Psoas muscle (tissue), 8 donors: ENCODE measurements around the gene TREH. TPM values are rescaled to one million over a fixed set of nuclear protein-coding genes. Genes with fewer than 3 reads are reported as not detected.
"Not testable (repeated sequence)": the region's sequence is repeated elsewhere in the genome, so short reads cannot be mapped to it uniquely, and the experiment has no call there.

Experiments
- ATAC-seq, 4 donors: fragments of 200-7000 bp; cut with Tn5 transposase; one replicate each; pipeline ENCODE4 v1.9.1; 2020; ENCODE audit warnings: moderate library complexity in 3 of 4, mild to moderate bottlenecking in 2 of 4
- DNase-seq, 2 donors: peaks; one replicate each; pipeline ENCODE4 v3.0.0-alpha.2; 2020
- H3K27ac ChIP-seq: fragments of 200-600 bp; one replicate; pipeline ENCODE4 v1.8.0; 2022
- H3K27me3 ChIP-seq, 3 donors: fragments of 200-600 bp in 1 of 3; one replicate each; pipeline versions ENCODE4 v1.6.1 to v1.8.0; 2013 to 2022; ENCODE audit warnings: low read length in 2 of 3, mild to moderate bottlenecking in 2 of 3, moderate library complexity in 1 of 3; ENCODE audit not compliant: insufficient read depth in 3 of 3
- H3K36me3 ChIP-seq, 2 donors: fragments of 200-600 bp in 1 of 2; one replicate each; pipeline versions ENCODE4 v1.6.1 to v1.8.0; 2013 to 2022; ENCODE audit warnings: low read depth in 1 of 2, mild to moderate bottlenecking in 1 of 2, moderate library complexity in 1 of 2; ENCODE audit not compliant: insufficient read depth in 1 of 2
- H3K4me1 ChIP-seq: fragments of 200-600 bp; one replicate; pipeline ENCODE4 v1.8.0; 2022
- H3K4me3 ChIP-seq: fragments of 200-600 bp; one replicate; pipeline ENCODE4 v1.8.0; 2022; ENCODE audit warnings: mild to moderate bottlenecking
- H3K9me3 ChIP-seq: fragments of 200-600 bp; one replicate; pipeline ENCODE4 v1.8.0; 2022
- CTCF ChIP-seq: fragments of 200-600 bp; IDR thresholded peaks from one replicate; pipeline ENCODE4 v1.8.0; 2022; ENCODE audit warnings: antibody characterized with exemption
- WGBS, 3 donors: extraction: QIAGEN DNeasy Blood & Tissue Kit; methylation state at CpG; one replicate each; pipeline versions ENCODE4 v1.1.6 to v1.1.7; 2013; 5-methylcytosine and 5-hydroxymethylcytosine counted together
- intact Hi-C, 2 donors: fragments of 100-400 bp; cut with DNase I; formaldehyde crosslinking; loops; one replicate each; pipeline versions ENCODE4 v1.11.0 to v1.14.2; 2022
- long read RNA-seq, 2 donors: library from polyadenylated mRNA; unstranded; transcript quantifications; one replicate each; pipeline ENCODE4 v2.0.0, GENCODE V29; 2021
- polyA plus RNA-seq, 3 donors: library from polyadenylated mRNA; stranded (reverse); fragments of 200-250 nt; gene quantifications; one replicate each; pipeline ENCODE4 v1.2.3, GENCODE V29; 2013
- total RNA-seq, 4 donors: library from RNA; stranded (reverse); fragmentation: NEBNext Ultra II Directional in 2 of 4; extraction: Animal tissue kit (Norgen Biotek cat#: 25700) in 2 of 4; gene quantifications; one replicate each; pipeline versions ENCODE4 v1.2.1 to v1.2.4, GENCODE V29; 2021 to 2023
- donor health status: healthy with polysubstance abuse.
- donor health status: DM: no; HTN: no; CAD: no; lungs with moderate emphysema.
- donor health status: Bipolar disorder and iron deficiency.
- donor health status: healthy.
- donor health status: DM: yes; HTN: yes; CAD: no.
- donor health status: DM: no; HTN: no; CAD: no.
- donor health status: DM: no; HTN: no; CAD: no.
- donor health status: DM: yes; HTN: yes; CAD: no.

The TREH gene
- total RNA-seq (not detected), polyA plus RNA-seq (under 1 TPM; 0.17 to 0.23 (median 0.17) TPM)
- long read RNA-seq, donor 1 = 0 reads
- long read RNA-seq, donor 2, partial matches to known transcripts = 0 of 1 reads
- long read RNA-seq, donor 2, other reads (novel, unspliced or antisense) = 1 of 1 reads

GRCh38 chr11:118679483-118679882 is at the start of gene TREH:
Gene TREH, minus strand, starts transcription at chr11:118679650. Its CDS starts 23 bp downstream, at chr11:118679627.
- Histone ChIP-seq H3K36me3 (no peaks in the 10 kb centered on the region), H3K4me3 (no peak within 1 kb of the TSS), H3K9me3 (no peaks in the 10 kb centered on the region), H3K4me1 (no peaks in the 10 kb centered on the region), H3K27me3 (no peaks in the 10 kb centered on the region), H3K27ac (no peak within 1 kb of the TSS)
- 69 to 94% (median 78%) methylated on average over 5 of the region's 5 CpGs for WGBS, 3 donors
- intact Hi-C loops = no loop called here
- ATAC-seq (no peak), DNase-seq (peak in 1 of 2 donors; percentile 41)
- TF ChIP-seq CTCF = no peak

GRCh38 chr11:118728112-118728511 is 48.7 kb upstream of the TREH start:
- not testable (repeated sequence) for ATAC-seq
- WGBS, 3 donors = 86 to 93% (median 90%) methylated on average over 10 of the region's 10 CpGs

GRCh38 chr11:118727721-118728066 is 48.2 kb upstream of the TREH start:
- H3K4me3 ChIP-seq, H3K36me3 ChIP-seq, H3K4me1 ChIP-seq, H3K27me3 ChIP-seq, DNase-seq, H3K9me3 ChIP-seq, ATAC-seq, H3K27ac ChIP-seq, intact Hi-C loops: not testable (repeated sequence)
- WGBS, 3 donors = 72 to 91% (median 84%) methylated on average over 2 of the region's 2 CpGs

More at GRCh38 chr11:118728112-118728511, 48.7 kb upstream of the TREH start:
- H3K27me3 ChIP-seq, DNase-seq, H3K9me3 ChIP-seq, H3K36me3 ChIP-seq, H3K4me3 ChIP-seq, intact Hi-C loops, H3K4me1 ChIP-seq, H3K27ac ChIP-seq: not testable (repeated sequence)

GRCh38 chr11:118727001-118727720 is 47.7 kb upstream of the TREH start:
- DNase-seq, H3K9me3 ChIP-seq, H3K4me1 ChIP-seq, H3K36me3 ChIP-seq, H3K27ac ChIP-seq, H3K27me3 ChIP-seq, H3K4me3 ChIP-seq, ATAC-seq, intact Hi-C loops: not testable (repeated sequence)
- 68 to 76% (median 73%) methylated on average over 8 of the region's 8 CpGs for WGBS, 3 donors

GRCh38 chr11:118721478-118722015 is 42.1 kb upstream of the TREH start:
- H3K9me3 ChIP-seq, H3K4me3 ChIP-seq, H3K36me3 ChIP-seq, H3K27me3 ChIP-seq, intact Hi-C loops, H3K4me1 ChIP-seq, H3K27ac ChIP-seq, ATAC-seq, DNase-seq: not testable (repeated sequence)
- WGBS, 3 donors = 64 to 100% (median 100%) methylated on average over 2 to 7 of the region's 10 CpGs

GRCh38 chr11:118720740-118721139 is 41.3 kb upstream of the TREH start:
- not testable (repeated sequence) for ATAC-seq
- 63 to 71% (median 66%) methylated on average over 6 to 8 of the region's 9 CpGs for WGBS, 3 donors

GRCh38 chr11:118720078-118720477 is 40.6 kb upstream of the TREH start:
- intact Hi-C loops, DNase-seq, H3K4me3 ChIP-seq, H3K27me3 ChIP-seq, ATAC-seq, H3K27ac ChIP-seq, H3K36me3 ChIP-seq, H3K4me1 ChIP-seq, H3K9me3 ChIP-seq: not testable (repeated sequence)
- 61 to 67% (median 62%) methylated on average over 8 to 13 of the region's 13 CpGs for WGBS, 3 donors

More at GRCh38 chr11:118720740-118721139, 41.3 kb upstream of the TREH start:
- H3K9me3 ChIP-seq, H3K4me3 ChIP-seq, H3K27me3 ChIP-seq, DNase-seq, H3K27ac ChIP-seq, intact Hi-C loops, H3K36me3 ChIP-seq, H3K4me1 ChIP-seq: not testable (repeated sequence)

GRCh38 chr11:118718562-118718961 is 39.1 kb upstream of the TREH start:
- H3K27ac ChIP-seq, DNase-seq, H3K27me3 ChIP-seq, H3K4me1 ChIP-seq, intact Hi-C loops, ATAC-seq, H3K9me3 ChIP-seq, H3K4me3 ChIP-seq, H3K36me3 ChIP-seq: not testable (repeated sequence)
- 82 to 87% (median 84%) methylated on average over 7 of the region's 7 CpGs for WGBS, 3 donors

- ATAC-seq, DNase-seq, H3K27me3 ChIP-seq, H3K36me3 ChIP-seq, H3K4me3 ChIP-seq, H3K4me1 ChIP-seq, intact Hi-C loops, H3K27ac ChIP-seq, H3K9me3 ChIP-seq: not testable (repeated sequence)
- WGBS, 3 donors = 85 to 90% (median 90%) methylated on average over 4 of the region's 4 CpGs
Measured at GRCh38 chr11:118717733-118718132, 38.3 kb upstream of the TREH start.

GRCh38 chr11:118717221-118717620 is 37.8 kb upstream of the TREH start:
- H3K9me3 ChIP-seq, DNase-seq, H3K4me1 ChIP-seq, H3K4me3 ChIP-seq, H3K36me3 ChIP-seq, H3K27ac ChIP-seq, H3K27me3 ChIP-seq, ATAC-seq, intact Hi-C loops: not testable (repeated sequence)
- 90 to 93% (median 91%) methylated on average over 6 of the region's 6 CpGs for WGBS, 3 donors
